NCI-H2196 (cell line): ENCODE data around the gene BCO1.
"Not testable (repeated sequence)": the region's sequence is repeated elsewhere in the genome, so short reads cannot be mapped to it uniquely, and the experiment has no call there.

Source experiments
- DNase-seq: peaks from one replicate; lab custom pipeline; 2025; ENCODE audit not compliant: unreplicated experiment; lab: John Stamatoyannopoulos, UW

BCO1 gene

GRCh38 chr16:81238296-81239011 lies at the start of gene BCO1:
BCO1 (plus strand) TSS chr16:81238689; CDS start chr16:81238909, 220 bp downstream.
- peak; percentile 9 for DNase-seq

DNA sequence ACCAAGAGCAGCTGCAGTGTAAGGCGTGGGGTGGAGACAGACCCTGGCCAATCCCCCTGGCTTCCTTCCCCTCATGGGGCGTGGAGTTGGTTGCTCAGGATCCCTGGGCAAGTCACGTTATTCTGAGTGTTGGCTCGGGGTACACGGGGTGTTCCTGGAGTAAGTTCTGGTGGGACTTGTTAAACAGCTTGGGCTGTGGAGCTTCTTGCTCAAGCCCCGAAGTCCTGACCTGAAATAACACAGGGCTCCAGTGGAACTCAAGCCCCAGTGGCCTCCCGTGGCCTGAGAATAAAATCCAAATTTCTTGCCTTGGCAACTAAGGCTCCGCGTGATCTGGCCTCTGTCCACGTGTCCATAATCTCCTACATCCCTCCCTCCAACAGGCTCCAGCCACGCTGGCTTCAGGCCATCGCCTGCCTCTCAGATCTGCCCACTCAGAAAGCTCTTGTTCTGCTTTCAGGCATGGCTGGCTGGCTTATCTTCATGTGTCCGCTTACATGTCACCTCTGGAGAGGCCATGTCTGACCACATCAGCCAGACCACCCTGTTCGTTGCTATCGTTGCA lies 49.3 kb upstream of the BCO1 start:
- DNase-seq = no peak

GRCh38 chr16:81190667-81191066 lies 47.8 kb upstream of the BCO1 start:
- DNase-seq = no peak

DNA sequence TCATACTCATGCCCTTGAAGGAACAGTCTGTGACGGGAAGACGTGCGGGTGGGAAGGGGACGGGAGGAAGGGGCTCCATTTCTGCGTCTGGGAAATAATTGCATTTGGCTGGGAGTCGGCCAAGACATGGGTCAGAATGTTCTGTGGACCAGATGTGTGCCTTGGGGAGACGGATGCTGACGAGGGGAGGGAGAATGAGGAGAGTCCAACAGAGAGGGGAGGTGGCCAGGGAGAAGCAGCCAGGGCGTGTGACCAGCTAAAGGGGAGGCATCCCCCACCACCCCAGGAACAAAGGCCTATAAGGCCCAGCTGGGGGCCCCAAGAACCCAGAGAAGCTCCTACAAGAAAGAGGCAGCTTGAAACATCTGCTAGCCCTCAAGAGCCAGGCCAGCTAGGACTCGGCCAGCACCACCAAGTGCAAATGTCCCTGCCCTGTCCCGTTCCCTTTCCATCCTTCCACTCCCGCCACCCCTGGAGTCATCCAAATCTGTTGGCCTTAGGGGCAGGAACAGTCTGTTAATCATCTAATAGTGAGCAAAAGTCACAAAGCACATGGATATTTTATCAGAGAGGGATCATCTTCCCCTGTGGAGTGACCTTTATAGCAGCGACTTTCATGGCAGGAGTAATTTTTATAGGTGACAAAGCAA lies 42.5 kb upstream of the BCO1 start:
- DNase-seq = no peak

- no peak for DNase-seq
Observed at GRCh38 chr16:81198635-81199034, 39.9 kb upstream of the BCO1 start.

DNA sequence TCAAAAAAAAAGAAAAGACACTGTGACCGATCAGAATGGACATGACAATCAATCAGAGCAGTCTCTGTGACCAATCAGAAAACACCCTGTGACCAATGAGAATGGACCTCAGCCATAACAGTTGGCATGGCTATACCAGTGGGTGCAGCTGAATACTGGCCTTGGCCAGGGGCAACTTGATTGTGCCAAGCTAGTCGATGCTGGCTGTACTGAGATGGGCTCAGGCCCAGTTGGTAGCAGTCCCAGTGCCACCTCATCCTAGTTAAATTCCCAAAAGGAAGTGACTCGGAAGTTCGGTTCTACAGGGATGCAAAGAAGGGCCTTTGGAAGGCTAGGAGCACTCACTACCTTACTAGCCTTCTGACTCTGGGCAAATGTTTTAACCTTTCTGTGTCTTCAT lies 37.2 kb upstream of the BCO1 start:
- DNase-seq = no peak

GRCh38 chr16:81204798-81205680 lies 33.5 kb upstream of the BCO1 start:
- DNase-seq = peak; percentile 36

- DNase-seq = no peak
Observed at GRCh38 chr16:81207076-81207475, 31.4 kb upstream of the BCO1 start.

GRCh38 chr16:81210807-81211206 lies 27.7 kb upstream of the BCO1 start:
- no peak for DNase-seq

DNA sequence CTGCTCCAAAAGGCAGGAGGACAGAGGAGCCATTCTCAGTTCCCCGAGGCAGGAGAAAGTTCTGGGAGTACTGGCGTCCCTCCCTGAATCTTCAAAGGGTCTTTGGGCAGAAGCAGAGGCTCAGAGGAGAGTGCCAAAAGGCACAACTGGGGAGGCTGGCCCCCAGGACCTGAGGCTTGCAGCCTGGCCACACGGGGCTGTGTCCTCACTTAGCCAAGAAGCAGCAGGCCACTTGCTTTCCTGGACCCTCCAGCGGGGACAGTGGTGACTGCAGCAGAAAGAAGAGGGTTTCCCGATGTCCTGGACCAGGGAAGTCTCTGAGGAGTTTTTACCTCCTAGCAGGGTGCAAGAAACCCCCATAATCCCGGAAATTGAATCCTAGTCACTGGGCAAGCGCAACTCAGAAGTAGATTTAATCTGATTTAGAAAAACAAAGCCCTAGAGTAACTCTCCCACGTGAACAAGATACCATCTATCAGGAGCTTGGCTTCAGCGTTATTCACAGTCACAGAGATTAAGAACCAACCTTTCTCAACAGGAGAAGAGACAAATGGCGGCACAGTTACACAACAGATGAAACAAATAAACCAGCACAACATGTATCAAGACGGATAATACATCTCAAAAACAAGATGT lies 25.5 kb upstream of the BCO1 start:
- no peak for DNase-seq

DNA sequence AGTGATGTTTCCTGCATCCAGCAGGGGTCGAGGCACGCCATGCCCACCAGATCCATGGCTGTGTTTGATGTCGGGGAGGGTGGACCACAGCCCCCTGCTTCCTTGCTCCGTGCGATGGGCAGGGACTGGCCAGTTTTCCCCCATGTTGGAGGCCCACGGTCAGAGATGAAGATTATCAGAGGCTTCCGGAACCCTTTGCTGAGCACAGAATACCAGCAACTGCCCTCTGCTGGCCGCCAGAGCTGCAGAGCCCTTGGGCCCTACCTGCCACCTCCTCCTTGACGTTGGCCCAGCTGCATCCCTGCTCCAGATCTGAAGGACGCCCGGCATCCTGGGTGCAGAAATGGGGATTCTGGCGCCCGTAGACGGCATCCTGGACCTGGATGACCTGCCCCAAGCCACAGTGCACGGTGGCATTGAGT lies 23.7 kb upstream of the BCO1 start:
- DNase-seq = no peak

GRCh38 chr16:81216114-81216513 lies 22.4 kb upstream of the BCO1 start:
- no peak for DNase-seq

DNA sequence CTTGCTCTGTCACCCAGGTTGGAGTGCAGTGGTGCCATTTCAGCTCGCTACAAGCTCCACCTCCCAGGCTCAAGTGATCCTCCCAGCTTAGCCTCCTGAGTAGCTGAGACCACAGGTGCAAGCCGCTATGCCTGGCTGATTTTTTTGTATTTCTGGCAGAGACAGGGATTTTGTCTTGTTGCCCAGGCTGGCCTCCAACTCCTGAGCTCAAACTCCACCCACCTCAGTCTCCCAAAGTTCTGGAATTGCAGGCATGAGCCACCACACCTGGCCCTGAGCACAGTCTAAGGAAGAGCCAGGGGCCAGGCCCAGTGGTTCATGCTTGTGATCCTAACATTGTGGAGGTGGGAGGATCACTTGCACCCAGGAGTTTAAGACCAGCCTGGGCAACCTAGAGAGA lies 21.8 kb upstream of the BCO1 start:
- DNase-seq = no peak

DNA sequence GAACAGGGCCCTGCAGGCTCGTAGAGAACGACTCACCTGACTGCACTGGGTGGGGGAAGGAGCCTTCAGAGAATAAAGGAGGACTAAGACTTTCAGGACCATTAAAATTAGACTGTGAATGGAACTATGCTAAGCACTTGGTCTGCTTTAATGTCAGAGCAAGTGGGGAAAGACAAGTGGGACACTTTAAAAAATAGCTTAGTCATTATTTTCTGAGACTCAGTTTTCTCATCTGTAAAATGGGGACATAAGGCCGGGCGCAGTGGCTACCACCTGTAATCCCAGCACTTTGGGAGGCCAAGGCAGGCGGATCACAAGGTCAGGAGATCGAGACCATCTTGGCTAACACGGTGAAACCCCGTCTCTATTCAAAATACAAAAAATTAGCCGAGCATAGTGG lies 19.3 kb upstream of the BCO1 start:
- DNase-seq = no peak

GRCh38 chr16:81220349-81220748 lies 18.1 kb upstream of the BCO1 start:
- DNase-seq = no peak

DNA sequence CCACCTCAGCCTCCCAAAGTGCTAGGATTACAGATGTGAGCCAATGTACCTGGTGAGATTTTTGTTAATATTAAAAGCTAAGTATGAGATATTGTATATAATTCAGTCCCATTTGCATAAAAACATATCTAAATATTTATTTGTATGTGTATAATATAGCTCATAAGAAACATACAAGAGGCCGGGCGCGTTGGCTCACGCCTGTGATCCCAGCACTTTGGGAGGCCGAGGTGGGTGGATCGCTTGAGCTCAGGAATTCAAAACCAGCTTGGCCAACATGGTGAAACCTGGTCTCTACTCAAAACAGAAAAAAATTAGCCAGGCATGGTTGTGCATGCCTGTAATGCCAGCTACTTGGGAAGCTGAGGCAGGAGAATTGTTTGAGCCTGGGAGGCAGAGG lies 16.8 kb upstream of the BCO1 start:
- DNase-seq = no peak

GRCh38 chr16:81224824-81225223 lies 13.7 kb upstream of the BCO1 start:
- DNase-seq = no peak

GRCh38 chr16:81225697-81226096 lies 12.8 kb upstream of the BCO1 start:
- not testable (repeated sequence) for DNase-seq

GRCh38 chr16:81227785-81228184 lies 10.7 kb upstream of the BCO1 start:
- DNase-seq = no peak

GRCh38 chr16:81229811-81230210 lies 8.7 kb upstream of the BCO1 start:
- no peak for DNase-seq

GRCh38 chr16:81231014-81231413 lies 7.5 kb upstream of the BCO1 start:
- no peak for DNase-seq
